ENCODE data around the gene EFCAB14. TPM values are rescaled to one million over a fixed set of nuclear protein-coding genes. Genes with fewer than 3 reads are reported as not detected.

The EFCAB14 gene
- polyA plus RNA-seq, 1 donor (not counting 4 experiments of a cell fraction or from before 2014, with no cell fraction given), result 61.8 TPM

- Histone ChIP-seq H3K4me3 (ENCODE audit: control insufficient read depth in 2 of 3, extremely low read depth in 1 of 3, insufficient read depth in 2 of 3, low read depth in 1 of 3, low read length in 3 of 3) (no peak overlapping the region), H2AFZ (ENCODE audit: control insufficient read depth, low read length) (no peak overlapping the region), H3K4me1 (ENCODE audit: control insufficient read depth, extremely low read depth, insufficient read depth, low read length) (no peaks in the 10 kb centered on the region), H3K79me2 (ENCODE audit: control insufficient read depth, insufficient read depth, low read length) (no peaks in the 10 kb centered on the region), H3K27ac (ENCODE audit: control insufficient read depth, insufficient read depth, low read length) (no peak overlapping the region), H3K27me3 (ENCODE audit: control insufficient read depth, extremely low read depth, insufficient read depth, low read length) (no peaks in the 10 kb centered on the region), H3K9me3 (ENCODE audit: control insufficient read depth, low read depth, low read length) (no peaks in the 10 kb centered on the region), H3K9me1 (ENCODE audit: control insufficient read depth, extremely low read depth, insufficient read depth, low read length) (no peaks in the 10 kb centered on the region), H3K9ac (ENCODE audit: control insufficient read depth, extremely low read depth, insufficient read depth, low read length) (no peak overlapping the region), H3K36me3 (ENCODE audit: control insufficient read depth in 2 of 2, extremely low read depth in 1 of 2, insufficient read depth in 2 of 2, low read length in 2 of 2) (peaks cover 7 to 13% of the 10 kb centered on the region in 2 experiments), H4K20me1 (ENCODE audit: control insufficient read depth, extremely low read depth, insufficient read depth, low read length) (no peaks in the 10 kb centered on the region), H3K4me2 (ENCODE audit: control insufficient read depth, extremely low read depth, insufficient read depth, low read depth, low read length) (no peak overlapping the region)
- dilution Hi-C loops (cut with MboI; ENCODE audit: extremely low pct_ligation_motif_present, low sequenced_read_pairs), result no loop called here
- DNase-seq (ENCODE audit: low read depth, low spot score), result no peak
- TF ChIP-seq CTCF (optimal IDR thresholded peaks at IDR 0.05 in 1 of 3, IDR thresholded peaks at IDR 0.05 in 1 of 3, conservative IDR thresholded peaks at IDR 0.05 in 1 of 3; ENCODE audit: extremely low read depth in 1 of 3, insufficient read depth in 2 of 3, low read length in 3 of 3) (no peak), EZH2 (IDR thresholded peaks at IDR 0.05; ENCODE audit: low read length) (no peak)
- no peak for FAIRE-seq
Measured at GRCh38 chr1:46659307-46659870, 59.5 kb downstream of the EFCAB14 start.

DNA sequence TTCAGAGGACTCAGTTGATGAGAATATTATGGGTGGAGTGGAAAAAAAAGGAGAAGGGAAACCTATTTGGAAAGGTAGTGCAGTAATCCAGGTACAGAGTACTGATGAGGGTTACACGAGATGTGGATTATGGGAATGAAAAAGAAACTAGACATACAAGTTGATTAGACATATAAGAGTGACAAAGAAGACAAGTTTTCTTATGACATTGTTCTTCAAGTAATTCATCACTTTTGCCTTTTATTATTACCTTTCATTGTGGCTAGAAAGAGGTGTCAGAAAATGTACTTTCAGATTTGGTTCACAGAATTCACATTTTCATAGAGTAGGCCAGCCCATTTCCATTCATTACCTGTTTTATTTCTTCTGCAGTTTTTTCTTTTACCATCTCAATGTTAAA, 61.1 kb downstream of the EFCAB14 start:
- no peaks in the 10 kb centered on the region for H4K20me1 ChIP-seq (ENCODE audit: control insufficient read depth, extremely low read depth, insufficient read depth, low read length)
- DNase-seq (ENCODE audit: low read depth, low spot score) (no peak), FAIRE-seq (no peak)
- H2AFZ ChIP-seq (ENCODE audit: control insufficient read depth, low read length), result no peak overlapping the region
- H3K27ac ChIP-seq (ENCODE audit: control insufficient read depth, insufficient read depth, low read length), result no peak overlapping the region
- H3K9ac ChIP-seq (ENCODE audit: control insufficient read depth, extremely low read depth, insufficient read depth, low read length), result no peak overlapping the region
- H3K9me3 ChIP-seq (ENCODE audit: control insufficient read depth, low read depth, low read length), result no peaks in the 10 kb centered on the region
- no peak overlapping the region for H3K4me3 ChIP-seq (ENCODE audit: control insufficient read depth in 2 of 3, extremely low read depth in 1 of 3, insufficient read depth in 2 of 3, low read depth in 1 of 3, low read length in 3 of 3)
- TF ChIP-seq EZH2 (IDR thresholded peaks at IDR 0.05; ENCODE audit: low read length) (no peak), CTCF (optimal IDR thresholded peaks at IDR 0.05 in 1 of 3, IDR thresholded peaks at IDR 0.05 in 1 of 3, conservative IDR thresholded peaks at IDR 0.05 in 1 of 3; ENCODE audit: extremely low read depth in 1 of 3, insufficient read depth in 2 of 3, low read length in 3 of 3) (no peak)
- dilution Hi-C loops (cut with MboI; ENCODE audit: extremely low pct_ligation_motif_present, low sequenced_read_pairs), result no loop called here
- H3K4me1 ChIP-seq (ENCODE audit: control insufficient read depth, extremely low read depth, insufficient read depth, low read length), result no peaks in the 10 kb centered on the region
- H3K36me3 ChIP-seq (ENCODE audit: control insufficient read depth in 2 of 2, extremely low read depth in 1 of 2, insufficient read depth in 2 of 2, low read length in 2 of 2), result peaks cover 4 to 14% of the 10 kb centered on the region in 2 experiments
- no peaks in the 10 kb centered on the region for H3K79me2 ChIP-seq (ENCODE audit: control insufficient read depth, insufficient read depth, low read length)
- no peak overlapping the region for H3K4me2 ChIP-seq (ENCODE audit: control insufficient read depth, extremely low read depth, insufficient read depth, low read depth, low read length)
- H3K27me3 ChIP-seq (ENCODE audit: control insufficient read depth, extremely low read depth, insufficient read depth, low read length), result no peaks in the 10 kb centered on the region
- H3K9me1 ChIP-seq (ENCODE audit: control insufficient read depth, extremely low read depth, insufficient read depth, low read length), result no peaks in the 10 kb centered on the region

All from keratinocyte (primary cell).